ENCODE results near the gene RASL11A.
"Not testable (repeated sequence)": the region's sequence is repeated elsewhere in the genome, so short reads cannot be mapped to it uniquely, and the experiment has no call there.

RASL11A gene

GRCh38 chr13:27270594-27271520 is at the start of gene RASL11A:
RASL11A (plus strand) TSS chr13:27270830; CDS start chr13:27270945, 115 bp downstream.
- DNase-seq (ENCODE audit: low read depth in 2 of 3, low spot score in 1 of 3), result peak in 1 of 3 donors; percentile 62

GRCh38 chr13:27222100-27222499 is 48.5 kb upstream of the RASL11A start:
- not testable (repeated sequence) for DNase-seq (ENCODE audit: low read depth in 2 of 3, low spot score in 1 of 3)

GRCh38 chr13:27226991-27227390 is 43.6 kb upstream of the RASL11A start:
- DNase-seq (ENCODE audit: low read depth in 2 of 3, low spot score in 1 of 3), result no peak

GRCh38 chr13:27228131-27228530 is 42.5 kb upstream of the RASL11A start:
- no peak for DNase-seq (ENCODE audit: low read depth in 2 of 3, low spot score in 1 of 3)

- no peak for DNase-seq (ENCODE audit: low read depth in 2 of 3, low spot score in 1 of 3)
These were observed 41.0 kb upstream of the RASL11A start for GRCh38 chr13:27229642-27230041.

- DNase-seq (ENCODE audit: low read depth in 2 of 3, low spot score in 1 of 3), result no peak
These were observed 36.7 kb upstream of the RASL11A start for GRCh38 chr13:27233964-27234363.

GRCh38 chr13:27236478-27236877 is 34.2 kb upstream of the RASL11A start:
- DNase-seq (ENCODE audit: low read depth in 2 of 3, low spot score in 1 of 3), result no peak

GRCh38 chr13:27242702-27243101 is 27.9 kb upstream of the RASL11A start:
- DNase-seq (ENCODE audit: low read depth in 2 of 3, low spot score in 1 of 3), result no peak

GRCh38 chr13:27245610-27246009 is 25.0 kb upstream of the RASL11A start:
- no peak for DNase-seq (ENCODE audit: low read depth in 2 of 3, low spot score in 1 of 3)

- no peak for DNase-seq (ENCODE audit: low read depth in 2 of 3, low spot score in 1 of 3)
These were observed 19.8 kb upstream of the RASL11A start for GRCh38 chr13:27250833-27251165.

GRCh38 chr13:27251166-27252091 is 19.2 kb upstream of the RASL11A start, which contains the start of gene RPL21:
RPL21 (plus strand) TSS chr13:27251558; CDS start chr13:27253777, 2,219 bp downstream.
- peak; percentile 83 to 89 (median 86) for DNase-seq (ENCODE audit: low read depth in 2 of 3, low spot score in 1 of 3)

GRCh38 chr13:27252467-27252866 is 18.2 kb upstream of the RASL11A start:
- DNase-seq (ENCODE audit: low read depth in 2 of 3, low spot score in 1 of 3), result no peak

GRCh38 chr13:27257233-27257568 is 13.4 kb upstream of the RASL11A start:
- DNase-seq (ENCODE audit: low read depth in 2 of 3, low spot score in 1 of 3), result no peak

- DNase-seq (ENCODE audit: low read depth in 2 of 3, low spot score in 1 of 3), result no peak
These were observed 12.9 kb upstream of the RASL11A start for GRCh38 chr13:27257648-27258253.

GRCh38 chr13:27258637-27259386 is 11.8 kb upstream of the RASL11A start:
- DNase-seq (ENCODE audit: low read depth in 2 of 3, low spot score in 1 of 3), result no peak

- DNase-seq (ENCODE audit: low read depth in 2 of 3, low spot score in 1 of 3), result no peak
These were observed 10.8 kb upstream of the RASL11A start for GRCh38 chr13:27259831-27260230.

- no peak for DNase-seq (ENCODE audit: low read depth in 2 of 3, low spot score in 1 of 3)
These were observed 9.2 kb upstream of the RASL11A start for GRCh38 chr13:27261396-27261795.

GRCh38 chr13:27263438-27263837 is 7.2 kb upstream of the RASL11A start:
- DNase-seq (ENCODE audit: low read depth in 2 of 3, low spot score in 1 of 3), result no peak

- DNase-seq (ENCODE audit: low read depth in 2 of 3, low spot score in 1 of 3), result no peak
These were observed 6.4 kb upstream of the RASL11A start for GRCh38 chr13:27264181-27264580.

- no peak for DNase-seq (ENCODE audit: low read depth in 2 of 3, low spot score in 1 of 3)
These were observed 6.0 kb upstream of the RASL11A start for GRCh38 chr13:27264648-27265047.

GRCh38 chr13:27266917-27267316 is 3.7 kb upstream of the RASL11A start:
- no peak for DNase-seq (ENCODE audit: low read depth in 2 of 3, low spot score in 1 of 3)
